Measurements from ENCODE around the gene IMMT.
"Not testable (repeated sequence)": the region's sequence is repeated elsewhere in the genome, so short reads cannot be mapped to it uniquely, and the experiment has no call there.

The IMMT gene

GRCh38 chr2:86226070-86226469, 30.8 kb upstream of the IMMT start:
- DNase-seq: no peak

DNA sequence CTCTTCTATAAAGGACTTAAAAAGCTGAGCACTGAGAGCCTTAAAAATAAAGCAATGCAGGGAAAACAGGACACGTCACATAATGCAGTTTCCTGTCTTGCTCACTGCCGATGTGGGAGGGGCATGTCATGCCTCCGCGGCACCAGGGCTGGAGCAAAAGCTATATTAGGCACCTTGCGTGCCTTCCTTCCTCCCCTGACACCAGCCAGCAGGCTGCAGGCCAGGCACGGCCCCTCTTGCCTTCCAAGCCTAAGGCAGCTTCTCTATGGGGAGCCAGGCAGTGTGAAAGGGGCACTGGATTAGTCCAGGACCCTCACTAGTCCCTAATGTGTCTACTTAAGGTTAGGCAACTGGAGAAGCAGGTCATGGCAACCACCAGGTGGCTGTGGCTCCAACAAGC, 30.3 kb upstream of the IMMT start:
- DNase-seq: peak; percentile 28 to 37

- no peak for DNase-seq
Observed at GRCh38 chr2:86224645-86225355, 29.5 kb upstream of the IMMT start.

DNA sequence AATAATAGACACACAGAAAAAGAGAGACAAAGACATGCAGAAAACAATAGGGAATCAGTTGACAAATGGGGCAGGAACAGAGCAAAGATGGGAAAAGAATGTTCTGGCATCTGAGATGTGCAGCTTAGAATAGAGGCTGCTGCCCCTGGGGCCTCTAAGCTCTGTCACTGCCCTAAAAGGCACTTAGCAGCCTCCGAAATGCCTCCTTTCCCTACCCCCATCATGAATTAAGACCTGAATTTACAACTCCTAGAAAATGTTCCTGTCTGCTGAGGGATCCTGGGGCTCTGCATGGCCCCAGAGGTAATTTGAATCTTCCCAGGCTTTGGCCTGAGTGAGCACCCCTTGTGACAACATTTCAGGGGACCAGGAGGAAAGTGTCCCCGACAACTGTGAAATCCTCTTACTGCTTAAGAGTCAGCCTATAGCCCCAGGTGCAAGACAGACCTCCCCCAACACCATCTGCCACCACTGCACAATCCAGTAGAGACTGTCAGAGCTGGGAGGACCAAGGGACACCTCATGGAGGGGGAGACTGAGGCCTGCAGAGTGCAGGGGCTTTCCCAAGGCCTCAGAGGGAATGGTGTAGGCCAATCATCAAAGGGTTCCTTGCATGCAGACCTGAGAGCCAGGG, 28.8 kb upstream of the IMMT start:
- no peak for DNase-seq

DNA sequence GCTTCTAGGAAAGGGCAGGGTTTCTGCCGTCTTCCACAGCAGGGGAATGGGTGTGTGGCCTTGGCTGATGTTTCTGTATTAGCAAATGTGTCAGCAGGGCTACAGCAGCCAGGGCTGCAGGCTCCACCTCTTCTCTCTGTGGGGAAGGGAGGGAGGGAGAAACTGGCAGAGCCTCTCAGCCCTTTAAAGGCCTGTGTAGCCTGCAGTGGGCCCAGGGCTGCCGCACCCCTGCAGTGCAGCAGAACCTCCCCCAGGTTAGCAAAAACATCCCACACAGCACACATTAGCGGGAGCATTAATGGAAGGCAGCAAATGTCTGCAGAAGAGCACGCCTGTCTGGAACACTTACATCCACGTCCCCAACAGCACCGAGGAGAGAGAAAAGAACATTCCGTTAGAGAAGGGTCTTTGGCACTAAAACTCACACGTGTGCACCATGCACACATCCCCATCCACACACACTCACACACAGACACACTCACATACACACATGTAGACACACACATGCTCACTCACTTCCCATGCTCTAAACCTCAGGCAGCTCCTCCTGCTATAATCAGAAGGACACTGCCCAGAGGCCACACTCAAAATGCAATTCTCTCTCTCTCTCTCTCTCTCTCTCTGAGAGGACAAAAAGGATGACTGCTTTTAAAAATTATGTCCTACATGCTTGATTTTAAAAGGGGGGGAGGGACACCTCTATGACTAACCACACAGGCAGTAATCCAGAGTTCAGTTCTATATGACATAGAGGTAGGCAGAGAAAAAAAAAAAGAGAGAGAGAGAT, 28.1 kb upstream of the IMMT start:
- no peak for DNase-seq

DNA sequence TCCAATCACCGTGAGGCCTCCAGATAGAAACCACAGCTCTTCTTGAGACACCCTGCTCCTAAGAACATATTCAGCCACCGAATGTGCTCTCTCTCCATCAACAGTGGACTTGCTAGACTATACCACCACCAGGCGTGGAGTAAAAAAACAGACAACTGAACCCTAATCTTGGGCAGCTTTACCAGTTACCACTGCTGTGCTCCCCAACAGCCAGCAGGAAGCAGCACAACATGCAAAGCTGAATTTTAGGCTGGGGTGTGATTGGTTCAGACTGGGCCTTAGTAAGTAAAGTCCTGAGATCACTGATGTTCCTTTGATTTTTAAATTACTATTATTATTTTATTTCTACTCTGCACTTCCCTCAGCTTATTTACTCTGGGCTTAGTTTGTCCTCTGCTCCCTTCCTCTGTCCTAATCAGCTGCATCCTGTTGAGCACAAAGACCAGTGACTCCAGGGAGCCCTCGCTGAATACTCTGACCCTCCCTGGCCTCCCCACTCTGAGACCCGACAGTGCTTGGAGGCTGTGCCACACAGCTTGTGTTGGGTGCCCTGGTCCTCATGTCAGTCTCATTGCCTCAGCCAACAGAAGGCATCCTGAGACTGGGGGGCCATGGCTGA, 25.9 kb upstream of the IMMT start:
- DNase-seq: peak; percentile 50 to 57

DNA sequence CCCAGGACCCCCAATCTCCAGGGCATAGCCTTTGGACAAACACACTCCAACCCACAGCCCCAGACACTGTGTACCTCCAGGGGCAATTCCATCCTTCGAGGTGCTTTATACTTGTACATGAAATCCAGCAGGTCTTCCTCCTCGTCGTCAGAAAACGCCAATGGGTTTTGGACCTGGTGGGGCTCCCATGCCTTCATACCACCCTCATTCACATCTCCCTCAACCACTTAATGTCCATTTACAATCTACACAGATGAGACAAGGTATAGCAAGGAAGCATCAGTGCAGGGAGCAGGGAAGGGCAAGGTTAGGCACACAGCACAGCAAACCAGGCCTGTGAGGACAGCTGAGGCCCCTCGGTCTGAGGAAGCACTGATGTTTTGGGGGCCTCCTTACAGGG, 24.6 kb upstream of the IMMT start:
- no peak for DNase-seq

DNA sequence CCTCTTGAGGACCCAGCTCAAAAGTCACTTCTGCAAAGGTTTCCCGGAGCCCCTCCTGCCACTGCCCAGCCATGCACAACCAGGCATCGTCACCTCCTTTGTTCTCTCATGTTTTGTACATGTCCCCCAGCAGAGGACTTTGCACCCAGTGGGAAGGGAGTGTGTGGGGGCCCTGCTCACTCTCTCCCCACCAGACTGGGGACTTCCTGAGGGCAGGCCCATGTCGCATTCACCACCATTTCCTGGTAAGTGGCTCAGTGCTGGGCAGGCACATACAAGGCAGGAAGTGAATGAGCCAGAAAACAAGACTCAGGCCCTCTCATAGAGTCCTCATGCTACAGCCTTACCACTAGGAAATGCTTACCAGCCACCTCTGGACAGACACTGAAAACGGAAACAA, 22.9 kb upstream of the IMMT start:
- DNase-seq: no peak

DNA sequence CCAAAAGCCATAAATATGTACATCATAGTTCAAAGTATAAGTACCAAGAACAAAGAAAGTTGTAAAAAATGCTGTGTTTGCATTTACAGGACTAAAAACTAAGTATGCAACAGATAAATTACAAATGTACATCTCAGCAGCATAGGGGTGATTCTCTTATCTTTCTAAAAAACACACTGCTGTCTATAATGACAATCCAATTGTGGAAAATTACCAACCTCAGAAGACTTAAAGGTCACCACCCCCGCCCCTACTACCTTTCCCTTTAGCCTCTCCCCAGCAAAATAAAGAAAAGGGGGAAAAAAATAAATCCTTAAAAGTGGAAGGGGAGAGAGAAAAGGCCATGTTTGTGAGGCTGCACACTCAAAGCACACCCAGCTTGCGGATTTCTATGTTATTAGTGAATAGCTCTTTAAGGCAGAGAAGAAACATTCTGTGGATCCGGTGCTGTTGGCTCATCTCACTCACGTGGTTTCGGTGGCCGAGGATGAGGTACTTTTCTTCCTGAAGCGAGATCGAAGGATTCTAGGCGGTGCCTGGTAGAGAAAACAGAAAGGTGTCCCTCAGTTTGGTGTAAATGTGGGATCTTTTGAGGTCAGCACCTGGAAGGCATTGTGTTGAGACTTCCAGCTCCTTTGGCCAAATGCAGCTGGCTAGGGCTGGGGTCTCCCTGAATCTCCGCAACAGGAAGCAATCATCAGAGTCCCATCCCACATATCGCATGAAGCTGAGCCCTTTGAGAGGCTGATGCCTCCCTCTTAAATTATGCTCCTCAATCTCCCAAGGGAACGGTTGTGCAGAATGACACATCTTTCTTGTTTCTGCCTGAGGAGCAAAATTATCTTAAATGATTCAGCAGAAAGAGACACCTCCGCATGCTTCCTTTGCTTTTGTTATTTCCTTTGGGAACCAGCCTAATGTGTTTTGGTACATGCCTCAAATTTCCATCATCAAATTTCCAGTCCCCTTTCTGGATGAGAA, 21.6 kb upstream of the IMMT start:
- no peak for DNase-seq

DNA sequence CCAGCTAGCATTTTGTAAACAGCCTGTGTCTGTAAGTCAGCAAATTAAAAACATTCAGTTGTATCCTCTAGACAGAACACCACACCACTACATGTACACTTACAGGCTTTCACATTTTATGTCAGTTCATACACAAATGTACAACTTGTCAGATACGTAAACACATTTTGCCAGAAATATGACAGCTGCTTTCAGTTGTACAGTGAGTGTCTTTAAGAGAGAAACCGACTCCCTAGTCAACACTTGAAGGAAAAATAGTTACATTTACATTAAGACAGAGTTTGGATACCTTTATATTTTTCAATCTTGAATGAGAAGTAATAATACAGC, 19.2 kb upstream of the IMMT start:
- DNase-seq: no peak

DNA sequence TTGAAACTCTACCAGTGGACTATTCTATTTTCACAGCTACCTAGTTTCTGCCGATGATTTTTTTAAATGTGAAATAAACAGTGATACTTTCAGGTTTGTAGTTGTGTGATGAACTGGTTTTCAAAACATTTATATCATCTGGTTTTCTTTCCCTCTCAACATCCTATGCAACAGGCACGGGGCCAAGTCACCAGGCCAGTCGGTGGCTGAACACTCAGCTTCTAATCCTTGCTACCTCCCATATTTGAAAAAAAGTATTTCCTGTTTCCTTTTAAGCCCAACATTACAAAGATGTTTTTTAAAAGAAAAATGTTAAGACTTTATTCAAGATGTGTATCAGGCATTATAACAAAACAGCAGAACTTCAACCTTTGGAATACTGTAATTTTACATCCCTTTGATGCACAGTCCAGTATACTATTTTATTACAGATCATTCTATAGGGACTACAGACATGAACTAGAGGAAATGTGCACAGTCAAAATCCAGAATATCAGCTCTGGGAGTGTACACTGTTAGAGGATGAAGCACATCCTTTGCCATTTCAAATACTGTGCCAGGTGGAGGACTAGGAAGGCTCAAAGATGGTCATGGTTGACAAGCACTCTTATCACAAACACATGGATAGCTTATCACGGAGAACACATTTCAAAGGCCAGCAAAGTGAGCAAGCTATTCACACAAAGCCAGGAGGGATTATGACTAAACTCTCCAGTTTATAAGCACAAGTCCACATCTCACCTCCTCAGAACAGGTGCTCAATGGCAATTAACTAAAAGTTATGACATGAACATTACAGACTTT, 18.6 kb upstream of the IMMT start:
- no peak for DNase-seq

- no peak for DNase-seq
Observed at GRCh38 chr2:86213056-86213455, 17.8 kb upstream of the IMMT start.

- no peak for DNase-seq
Observed at GRCh38 chr2:86211796-86212188, 16.5 kb upstream of the IMMT start.

DNA sequence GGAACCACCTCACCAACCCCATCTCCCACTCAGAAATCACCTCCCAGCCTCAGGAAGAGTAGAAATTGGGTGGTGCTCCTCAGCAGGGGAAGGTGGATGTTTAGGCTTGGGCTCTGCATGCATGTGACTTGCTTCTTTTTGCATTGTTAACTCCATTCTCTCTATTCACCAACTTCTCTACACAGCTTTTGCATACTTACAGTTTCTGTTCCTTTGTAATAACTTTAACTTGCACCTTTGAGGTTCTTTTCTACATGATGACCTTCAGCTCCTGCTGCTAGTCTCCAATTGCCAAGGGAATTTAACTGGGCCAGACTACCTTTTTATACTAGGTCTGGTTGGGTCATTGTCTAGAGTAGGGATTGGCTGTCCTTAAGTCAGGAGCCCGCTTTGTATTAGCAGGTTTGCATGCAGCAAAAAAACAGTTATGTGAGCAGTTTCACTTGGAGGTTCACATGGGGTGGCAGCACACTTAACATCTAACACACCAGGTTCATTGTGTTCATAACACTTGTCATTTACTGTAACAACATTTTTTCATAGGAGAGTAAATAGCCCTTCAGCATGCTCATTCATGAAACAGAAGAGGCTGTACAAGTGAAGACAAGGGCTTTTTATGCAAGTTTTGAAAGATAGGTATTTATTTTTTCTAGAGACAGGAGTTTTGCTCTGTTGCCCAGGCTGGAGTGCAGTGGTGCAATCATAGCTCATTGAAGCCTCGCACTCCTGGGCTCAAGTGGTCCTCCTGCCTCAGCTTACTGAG, 16.0 kb upstream of the IMMT start:
- DNase-seq: no peak

GRCh38 chr2:86204458-86204857, 9.2 kb upstream of the IMMT start:
- no peak for DNase-seq

GRCh38 chr2:86203614-86204013, 8.4 kb upstream of the IMMT start:
- DNase-seq: no peak

DNA sequence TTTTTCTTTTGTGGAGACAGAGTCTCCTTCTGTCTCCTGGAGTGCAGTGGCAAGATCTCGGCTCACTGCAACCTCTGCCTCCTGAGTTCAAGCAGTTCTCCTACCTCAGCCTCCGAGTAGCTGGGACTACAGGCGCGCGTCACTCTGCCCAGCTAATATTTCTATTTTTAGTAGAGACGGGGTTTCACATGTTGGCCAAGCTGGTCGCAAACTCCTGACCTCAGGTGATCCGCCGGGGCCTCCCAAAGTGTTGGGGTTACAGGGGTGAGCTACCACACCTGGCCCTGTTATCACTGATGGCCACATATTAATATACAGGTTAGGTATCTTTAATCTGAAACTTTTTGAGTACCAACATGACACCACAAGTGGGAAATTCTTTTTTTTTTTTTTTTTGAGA, 7.4 kb upstream of the IMMT start:
- no peak for DNase-seq

DNA sequence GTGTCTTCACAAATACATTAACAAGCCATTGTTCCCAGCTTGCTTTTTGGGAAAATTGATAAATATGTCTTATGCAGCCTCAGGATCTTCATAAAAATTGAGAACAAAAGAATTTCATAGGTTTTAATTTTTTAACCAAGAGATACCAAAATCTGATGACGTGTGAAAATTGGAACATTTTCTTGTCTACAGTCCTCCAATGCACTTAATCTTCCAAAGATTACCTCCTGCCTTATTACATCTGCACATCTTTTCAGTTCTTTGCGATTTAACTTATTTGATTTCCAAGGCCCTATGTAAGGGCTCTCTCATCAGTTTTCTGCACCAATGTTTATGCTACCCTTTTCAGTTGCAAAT, 7.1 kb upstream of the IMMT start:
- no peak for DNase-seq

DNA sequence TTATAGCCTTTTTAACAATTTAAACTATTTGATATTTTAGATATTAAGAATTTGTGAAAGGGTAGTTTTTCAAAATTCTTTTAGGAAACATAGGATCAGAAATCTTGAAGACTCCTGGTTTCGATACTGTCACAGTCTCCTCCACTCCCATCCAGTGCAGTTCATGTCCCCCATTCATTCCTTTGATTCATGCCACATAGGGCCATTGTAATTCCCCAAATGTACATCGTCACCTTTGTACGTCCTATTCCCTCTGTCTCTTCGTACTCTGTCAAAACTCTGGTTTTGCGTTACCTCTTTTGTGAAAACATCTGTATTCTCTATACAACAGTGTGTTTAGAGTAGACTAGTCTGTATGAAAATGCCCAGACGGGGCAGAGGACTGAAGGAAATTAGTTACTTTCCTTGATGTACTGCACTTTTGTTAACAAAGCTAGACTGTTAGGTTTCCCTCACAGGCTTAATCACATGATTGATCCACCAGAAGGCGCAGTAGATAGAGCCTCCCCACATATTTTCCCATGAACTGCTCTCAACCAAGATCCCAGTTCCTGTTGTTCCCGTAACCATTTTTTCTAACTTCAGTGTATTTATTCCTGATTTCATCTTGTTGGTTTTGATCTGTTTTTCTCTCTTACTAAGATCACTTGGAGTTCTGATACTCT, 6.5 kb upstream of the IMMT start:
- DNase-seq: no peak

GRCh38 chr2:86200564-86200963, 5.3 kb upstream of the IMMT start:
- not testable (repeated sequence) for DNase-seq

DNA sequence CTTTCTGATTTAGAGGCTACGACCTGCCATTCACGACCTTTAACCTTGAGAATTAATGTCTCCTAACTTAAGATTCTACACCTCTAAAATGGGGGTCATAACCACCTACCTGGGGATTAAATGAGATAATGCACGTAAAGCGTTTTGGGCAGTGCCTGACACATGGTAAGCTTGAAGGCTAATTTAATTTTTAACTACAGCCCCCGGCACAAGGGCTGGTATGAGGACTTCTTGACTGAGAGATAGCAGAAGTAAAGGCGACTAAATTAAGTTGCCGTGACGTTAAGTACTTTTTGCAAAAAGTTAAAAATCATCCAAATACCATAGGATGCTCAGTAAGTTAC, 4.5 kb upstream of the IMMT start:
- DNase-seq: no peak
